GM12878 (cell line): ENCODE data around the gene BCKDHB. TPM values are rescaled to one million over a fixed set of nuclear protein-coding genes. Genes with fewer than 3 reads are reported as not detected.

Source experiments
- ATAC-seq: fragments of 200-7000 bp; cut with Tn5 transposase; 3 replicates; pipeline ENCODE4 v1.9.1; 2020; ENCODE audit warnings: mild to moderate bottlenecking, moderate library complexity
- BruUV-seq: library from RNA; stranded (reverse); fragments of 400-500 nt; replicated peaks from 2 replicates; lab custom pipeline; 2021; lab: Mats Ljungman, UMichigan
- CTCF ChIA-PET: fragments of 300-600 bp; sonication (Branson Sonifier 250); formaldehyde crosslinking; extraction: SDS; loops from one replicate; lab custom pipeline; 2021; ENCODE audit warnings: inconsistent platforms; lab: Yijun Ruan, JAX
- POLR2A ChIA-PET: fragments of 350-600 bp; formaldehyde crosslinking; extraction: SDS; loops from one replicate; lab custom pipeline; 2021; ENCODE audit warnings: inconsistent platforms; lab: Charles Lee
- RAD21 ChIA-PET: fragments of 300-600 bp; sonication (Branson Sonifier 250); formaldehyde crosslinking; loops from one replicate; lab custom pipeline; 2023; ENCODE audit warnings: antibody characterized with exemption; ENCODE audit not compliant: unreplicated experiment; lab: Charles Lee
- SMC1A ChIA-PET: fragments of 300-600 bp; sonication (Branson Sonifier 250); formaldehyde crosslinking; loops from one replicate; lab custom pipeline; 2023; ENCODE audit not compliant: unreplicated experiment, uncharacterized antibody; lab: Charles Lee
- DNase-seq: peaks from one replicate; pipeline ENCODE4 v3.0.0-alpha.2; 2011; ENCODE audit warnings: low read depth, low spot score
- FAIRE-seq: peaks from 3 replicates; lab custom pipeline; 2011; peaks lifted over from hg19 to GRCh38; lab: Jason Lieb, UNC
- H2AFZ ChIP-seq: 2 replicates; pipeline ENCODE4 v1.6.0; 2011; ENCODE audit warnings: low read depth, low read length, control low read depth; ENCODE audit not compliant: control insufficient read depth
- H3K27ac ChIP-seq: 2 replicates; pipeline ENCODE4 v1.5.1; 2011; ENCODE audit warnings: control low read depth; ENCODE audit not compliant: control insufficient read depth, insufficient read depth
- H3K27me3 ChIP-seq, 2 experiments: replicated peaks in 1 of 2; 2 replicates each; pipeline versions ENCODE4 v1.6.0 to v1.6.1; 2011; ENCODE audit warnings: low read length in 1 of 2; ENCODE audit not compliant: control insufficient read depth in 2 of 2, insufficient read depth in 2 of 2
- H3K36me3 ChIP-seq, 2 experiments: 2 replicates each; pipeline ENCODE4 v1.5.1; 2011; ENCODE audit warnings: low read length in 1 of 2; ENCODE audit not compliant: control insufficient read depth in 2 of 2, insufficient read depth in 2 of 2
- H3K4me1 ChIP-seq: 2 replicates; pipeline ENCODE4 v1.6.1; 2011; ENCODE audit warnings: mild to moderate bottlenecking, low read length, moderate library complexity, mixed read lengths; ENCODE audit not compliant: control insufficient read depth, insufficient read depth
- H3K4me2 ChIP-seq: 2 replicates; pipeline ENCODE4 v1.6.0; 2011; ENCODE audit warnings: control low read depth; ENCODE audit not compliant: control insufficient read depth, insufficient read depth
- H3K4me3 ChIP-seq: fragments of 200-600 bp; sonication (generic); 2 replicates; pipeline ENCODE4 v1.5.1; 2016
- H3K79me2 ChIP-seq: 2 replicates; pipeline ENCODE4 v1.6.0; 2011; ENCODE audit warnings: low read length; ENCODE audit not compliant: control insufficient read depth, insufficient read depth
- H3K9ac ChIP-seq: 2 replicates; pipeline ENCODE4 v1.8.0; 2011; ENCODE audit warnings: low read length, control low read depth, mixed read lengths; ENCODE audit not compliant: control insufficient read depth, insufficient read depth
- H3K9me3 ChIP-seq: replicated peaks from 3 replicates; pipeline ENCODE4 v1.5.1; 2011; ENCODE audit warnings: mild to moderate bottlenecking, low read length; ENCODE audit not compliant: control insufficient read depth, insufficient read depth
- H4K20me1 ChIP-seq: 2 replicates; pipeline ENCODE4 v1.6.0; 2011; ENCODE audit not compliant: control insufficient read depth, insufficient read depth
- CHD4 ChIP-seq: fragments of 200-600 bp; sonication (generic); IDR thresholded peaks from 2 replicates; pipeline ENCODE4 v1.6.1; 2016; ENCODE audit warnings: mild to moderate bottlenecking
- ETV6 ChIP-seq, 2 experiments: fragments of 450-650 bp in 1 of 2; IDR thresholded peaks in 1 of 2; conservative IDR thresholded peaks in 1 of 2; 2 replicates each; pipeline ENCODE4 v1.6.1; 2014; ENCODE audit warnings: antibody characterized with exemption in 1 of 2, borderline replicate concordance in 1 of 2, low read depth in 1 of 2, mild to moderate bottlenecking in 1 of 2, moderate library complexity in 1 of 2
- KDM1A ChIP-seq: fragments of 200-600 bp; sonication (generic); IDR thresholded peaks from 2 replicates; pipeline ENCODE4 v1.6.1; 2016; ENCODE audit warnings: borderline replicate concordance
- MEF2A ChIP-seq: IDR thresholded peaks from 2 replicates; pipeline ENCODE4 v1.6.1; 2011; ENCODE audit warnings: low read depth, mild to moderate bottlenecking, low read length, moderate library complexity; ENCODE audit not compliant: insufficient read depth
- PML ChIP-seq: IDR thresholded peaks from 2 replicates; pipeline ENCODE4 v1.6.1; 2012; ENCODE audit warnings: low read length, inconsistent platforms
- SIN3A ChIP-seq: IDR thresholded peaks from 2 replicates; pipeline ENCODE4 v1.6.1; 2012; ENCODE audit warnings: low read depth, low read length, improper control_type of control experiment
- ZNF207 ChIP-seq: fragments of 450-650 bp; IDR thresholded peaks from 2 replicates; pipeline ENCODE4 v1.6.1; 2014; ENCODE audit warnings: antibody characterized with exemption, mild to moderate bottlenecking, borderline replicate concordance
- WGBS: methylation state at CpG from one replicate; pipeline ENCODE4 v1.1.6; 2016; ENCODE audit warnings: low lambda C conversion rate; ENCODE audit not compliant: insufficient replicate concordance, insufficient coverage; ENCODE audit errors: missing lambda C conversion rate; 5-methylcytosine and 5-hydroxymethylcytosine counted together
- in situ Hi-C: fragments of 300-500 bp; cut with MboI; formaldehyde crosslinking; loops from 9 replicates; pipeline ENCODE4 v1.14.3; 2018; ENCODE audit warnings: mixed read lengths
- intact Hi-C: fragments of 100-400 bp; cut with micrococcal nuclease; formaldehyde crosslinking; loops from one replicate; pipeline ENCODE4 v1.14.2; 2022; ENCODE audit not compliant: unreplicated experiment
- polyA plus RNA-seq, 11 experiments: library from polyadenylated mRNA; depleted of rRNA in 4 of 11; unstranded in 6 of 11; stranded (reverse) in 5 of 11; fragments of >200 nt; fragmentation: Nextera tagmentation in 4 of 11; fragmentation: Illumina TruSeq in 1 of 11; extraction: Ambion mirVana in 4 of 11; extraction: Trizol in 1 of 11; gene quantifications; 1 replicate in 1 of 11; 2 replicates in 10 of 11; pipeline versions ENCODE4 v1.2.1 to v1.2.3, GENCODE V29; 2011 to 2016; ENCODE audit warnings: inconsistent platforms in 2 of 11, missing spikeins in 2 of 11, low read depth in 1 of 11
- total RNA-seq, 4 experiments: library from RNA; depleted of rRNA in 3 of 4; stranded (reverse); fragments of >200 nt in 3 of 4; fragmentation: Illumina TruSeq in 1 of 4; extraction: Trizol in 1 of 4; gene quantifications; 2 replicates each; pipeline versions ENCODE4 v1.2.1 to v1.2.3, GENCODE V29; 2013 to 2021

BCKDHB gene
- total and polyA plus RNA-seq, 10 of the 15 experiments (the other 5 are each of a cell fraction or from before 2014, with no cell fraction given), result 12.9 to 57.1 (median 25.3) TPM

- H3K4me2 ChIP-seq, result no peak overlapping the region
- TF ChIP-seq MEF2A, result no peak
- H3K4me3 ChIP-seq, result no peak overlapping the region
- CTCF ChIA-PET, result no interaction called here
- H3K79me2 ChIP-seq, result no peaks in the 10 kb centered on the region
- in situ Hi-C loops (no loop called here), intact Hi-C loops (no loop called here)
- no peak overlapping the region for H2AFZ ChIP-seq
- H3K36me3 ChIP-seq, result no peaks in the 10 kb centered on the region
- DNase-seq (no peak), ATAC-seq (no peak), FAIRE-seq (no peak)
- RAD21 ChIA-PET, result no interaction called here
- no peaks in the 10 kb centered on the region for H3K9me3 ChIP-seq
- 95% methylated on average over 2 of the region's 2 CpGs for WGBS
- no peaks in the 10 kb centered on the region for H3K27me3 ChIP-seq
- no peaks in the 10 kb centered on the region for H3K4me1 ChIP-seq
- no peak overlapping the region for H3K27ac ChIP-seq
- H4K20me1 ChIP-seq, result no peaks in the 10 kb centered on the region
- no peak overlapping the region for H3K9ac ChIP-seq
- SMC1A ChIA-PET, result no interaction called here
- POLR2A ChIA-PET, result no interaction called here
- no TSS peak for BruUV-seq
Measured at GRCh38 chr6:80357081-80357480, 250.6 kb downstream of the BCKDHB start.

- in situ Hi-C loops, result no loop called here
- Histone ChIP-seq H3K4me1 (no peaks in the 10 kb centered on the region), H3K27ac (no peak overlapping the region), H3K27me3 (no peaks in the 10 kb centered on the region), H3K9me3 (no peaks in the 10 kb centered on the region)
- FAIRE-seq, result no peak
- WGBS, result 96% methylated on average over 2 of the region's 2 CpGs
- RAD21 ChIA-PET, result no interaction called here
- TF ChIP-seq ZNF207, result no peak
- TF ChIP-seq KDM1A, result no peak
- TF ChIP-seq ETV6 (conservative IDR thresholded peaks at IDR 0.05 in 1 of 2, IDR thresholded peaks at IDR 0.05 in 1 of 2; ENCODE audit: borderline replicate concordance in 1 of 2, low read depth in 1 of 2), result no peak
- TF ChIP-seq SIN3A, result no peak
- no peak for TF ChIP-seq CHD4
- TF ChIP-seq PML, result no peak
- TF ChIP-seq, all 136 proteins: peak for 0
- no peak for ATAC-seq
- intact Hi-C loops, result no loop called here
- Histone ChIP-seq H4K20me1 (no peaks in the 10 kb centered on the region), H3K79me2 (no peaks in the 10 kb centered on the region), H2AFZ (no peak overlapping the region), H3K9ac (no peak overlapping the region), H3K36me3 (no peaks in the 10 kb centered on the region), H3K4me3 (no peak overlapping the region), H3K4me2 (no peak overlapping the region)
- BruUV-seq, result no TSS peak
- no peak for DNase-seq
- ChIA-PET CTCF (no interaction called here), SMC1A (no interaction called here), POLR2A (no interaction called here)
Measured at GRCh38 chr6:80357674-80358073, 251.2 kb downstream of the BCKDHB start.
